DND-41 (cell line): ENCODE measurements around the gene YARS2.

Experiments
- EZH2 ChIP-seq: IDR thresholded peaks from 3 replicates; pipeline ENCODE4 v1.6.1; 2012; ENCODE audit warnings: borderline replicate concordance, low read depth, mild to moderate bottlenecking, moderate library complexity, low read length, inconsistent platforms; ENCODE audit not compliant: severe bottlenecking
- TF ChIP-seq, protein P1 (sequence below): IDR thresholded peaks from 2 replicates; pipeline ENCODE4 v1.5.1; 2012; ENCODE audit warnings: borderline replicate concordance, low read length, moderate library complexity, mild to moderate bottlenecking; ENCODE audit not compliant: poor library complexity, severe bottlenecking; ENCODE audit errors: extremely low read depth

DNA sequence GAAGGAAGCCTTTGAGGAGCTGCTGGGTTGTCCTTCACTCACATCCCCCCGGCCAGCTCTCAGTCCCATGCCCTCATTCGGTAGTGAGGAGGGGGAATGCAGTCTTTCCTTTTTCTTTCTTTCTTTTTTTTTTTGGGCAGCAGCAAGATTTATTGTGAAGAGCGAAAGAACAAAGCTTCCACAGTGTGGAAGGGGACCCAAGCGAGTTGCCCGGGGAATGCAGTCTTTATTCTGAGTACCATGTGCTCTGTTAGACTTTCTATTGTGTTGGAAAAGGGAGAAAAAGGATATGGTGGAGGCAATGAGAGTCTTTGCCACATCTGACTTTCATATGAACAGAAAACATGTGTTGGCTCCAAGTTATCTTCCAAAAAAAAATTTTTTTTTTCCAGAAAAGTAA is 29.9 kb upstream of the YARS2 start:
- TF ChIP-seq, protein P1, sequence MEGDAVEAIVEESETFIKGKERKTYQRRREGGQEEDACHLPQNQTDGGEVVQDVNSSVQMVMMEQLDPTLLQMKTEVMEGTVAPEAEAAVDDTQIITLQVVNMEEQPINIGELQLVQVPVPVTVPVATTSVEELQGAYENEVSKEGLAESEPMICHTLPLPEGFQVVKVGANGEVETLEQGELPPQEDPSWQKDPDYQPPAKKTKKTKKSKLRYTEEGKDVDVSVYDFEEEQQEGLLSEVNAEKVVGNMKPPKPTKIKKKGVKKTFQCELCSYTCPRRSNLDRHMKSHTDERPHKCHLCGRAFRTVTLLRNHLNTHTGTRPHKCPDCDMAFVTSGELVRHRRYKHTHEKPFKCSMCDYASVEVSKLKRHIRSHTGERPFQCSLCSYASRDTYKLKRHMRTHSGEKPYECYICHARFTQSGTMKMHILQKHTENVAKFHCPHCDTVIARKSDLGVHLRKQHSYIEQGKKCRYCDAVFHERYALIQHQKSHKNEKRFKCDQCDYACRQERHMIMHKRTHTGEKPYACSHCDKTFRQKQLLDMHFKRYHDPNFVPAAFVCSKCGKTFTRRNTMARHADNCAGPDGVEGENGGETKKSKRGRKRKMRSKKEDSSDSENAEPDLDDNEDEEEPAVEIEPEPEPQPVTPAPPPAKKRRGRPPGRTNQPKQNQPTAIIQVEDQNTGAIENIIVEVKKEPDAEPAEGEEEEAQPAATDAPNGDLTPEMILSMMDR, result no peak
- no peak for TF ChIP-seq EZH2
